NCI-H2227 (cell line): Measurements from ENCODE around the gene RHOF.
A peak's percentile ranks its signal among the peaks of the same experiment; 100 is the strongest.

ENCODE experiments used
- DNase-seq: peaks from one replicate; lab custom pipeline; 2025; ENCODE audit not compliant: unreplicated experiment; lab: John Stamatoyannopoulos, UW

The RHOF gene, protein sequence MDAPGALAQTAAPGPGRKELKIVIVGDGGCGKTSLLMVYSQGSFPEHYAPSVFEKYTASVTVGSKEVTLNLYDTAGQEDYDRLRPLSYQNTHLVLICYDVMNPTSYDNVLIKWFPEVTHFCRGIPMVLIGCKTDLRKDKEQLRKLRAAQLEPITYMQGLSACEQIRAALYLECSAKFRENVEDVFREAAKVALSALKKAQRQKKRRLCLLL

GRCh38 chr12:121793440-121793837, at the start of gene RHOF:
RHOF (minus strand) TSS chr12:121793688; CDS start chr12:121793633, 55 bp downstream.
- no peak for DNase-seq

- no peak for DNase-seq
Measured at GRCh38 chr12:121839993-121840761, 46.7 kb upstream of the RHOF start.

GRCh38 chr12:121839106-121839992, 45.9 kb upstream of the RHOF start:
- peak; percentile 99 for DNase-seq

DNA sequence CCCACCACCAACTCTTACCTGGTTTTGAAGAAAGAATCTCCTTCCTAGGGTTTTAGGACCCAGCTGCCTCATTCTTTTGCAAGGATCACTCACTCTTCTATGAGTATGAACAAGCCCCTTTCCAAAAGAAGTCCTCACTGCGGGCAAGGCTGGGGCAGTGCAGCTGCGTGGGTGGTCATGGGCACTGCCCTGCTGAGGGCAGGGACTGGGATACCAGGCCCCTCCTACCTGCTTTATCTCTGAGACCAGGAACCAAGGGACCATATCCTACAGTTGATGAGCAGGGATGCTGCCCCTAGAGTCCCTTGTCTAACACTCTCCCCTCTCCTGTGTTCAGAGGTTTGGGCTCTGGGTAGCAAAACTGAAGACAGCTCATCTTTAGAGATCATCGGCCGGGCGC, 44.6 kb upstream of the RHOF start:
- DNase-seq, result no peak

GRCh38 chr12:121837680-121838079, 44.2 kb upstream of the RHOF start:
- DNase-seq, result no peak

DNA sequence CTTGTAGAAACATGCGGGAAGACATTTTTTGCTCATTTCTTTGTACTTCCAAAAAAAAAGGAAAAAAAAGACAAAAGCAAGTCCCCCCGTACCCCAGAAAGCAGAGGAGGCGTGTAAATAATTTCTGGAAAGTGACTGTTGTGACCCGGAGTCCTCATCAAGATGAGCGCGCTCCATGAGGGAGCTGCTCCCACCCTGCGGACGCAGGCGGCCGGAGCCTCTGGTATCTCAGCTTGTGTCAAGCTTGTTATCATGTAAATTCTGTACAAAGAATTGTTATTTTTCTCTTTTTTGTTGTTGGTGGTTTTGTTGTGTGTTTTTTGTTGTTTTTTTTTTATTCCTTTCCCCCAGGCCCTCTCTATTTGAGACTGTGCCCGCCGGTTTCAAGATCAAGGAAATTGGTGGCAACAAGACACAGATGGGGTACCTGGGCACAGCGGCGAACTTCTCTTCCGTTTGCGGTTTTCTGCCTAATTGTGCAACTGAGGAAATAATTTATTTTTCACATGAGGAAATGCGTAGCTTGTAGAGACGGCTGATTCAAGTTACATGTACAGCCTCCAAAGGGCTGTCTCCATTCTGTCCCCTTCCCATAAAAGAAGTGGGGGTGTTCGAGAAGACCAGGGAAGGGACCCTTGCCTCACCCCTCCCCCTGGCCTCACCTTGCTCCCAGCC, 38.2 kb upstream of the RHOF start:
- no peak for DNase-seq

DNA sequence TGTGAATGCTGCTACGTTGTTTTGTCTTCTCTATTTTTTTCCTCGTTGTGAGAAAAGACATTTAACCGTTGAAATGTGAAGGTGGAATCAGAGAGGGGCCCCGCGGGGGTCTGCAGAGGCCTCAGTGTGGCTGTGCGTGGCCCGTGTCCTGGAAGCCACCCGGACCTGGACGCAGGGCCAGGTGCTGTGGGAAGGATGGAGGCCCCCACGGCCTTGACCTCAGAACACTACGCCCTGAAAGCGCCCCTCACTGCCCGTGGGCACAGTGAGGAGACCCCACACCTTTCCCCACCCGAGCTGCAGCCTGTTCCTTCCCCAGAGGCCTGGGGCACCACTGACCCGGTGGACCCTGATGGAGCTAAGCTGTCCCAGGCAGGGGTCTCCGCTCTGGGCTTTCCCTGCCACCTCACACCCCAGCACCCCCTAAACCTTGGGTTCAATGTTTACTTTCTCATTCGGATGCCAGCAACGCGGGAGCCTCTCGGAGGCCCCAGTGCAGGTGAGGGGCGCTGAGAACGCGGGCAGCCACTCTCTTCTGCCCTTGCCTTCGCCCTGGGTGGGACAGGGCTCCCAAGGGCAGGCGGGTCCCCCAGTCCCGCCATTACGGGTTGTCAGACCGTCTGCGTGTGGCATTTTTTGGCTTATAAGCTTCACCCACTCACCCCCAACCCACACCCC, 37.2 kb upstream of the RHOF start:
- DNase-seq, result no peak

DNA sequence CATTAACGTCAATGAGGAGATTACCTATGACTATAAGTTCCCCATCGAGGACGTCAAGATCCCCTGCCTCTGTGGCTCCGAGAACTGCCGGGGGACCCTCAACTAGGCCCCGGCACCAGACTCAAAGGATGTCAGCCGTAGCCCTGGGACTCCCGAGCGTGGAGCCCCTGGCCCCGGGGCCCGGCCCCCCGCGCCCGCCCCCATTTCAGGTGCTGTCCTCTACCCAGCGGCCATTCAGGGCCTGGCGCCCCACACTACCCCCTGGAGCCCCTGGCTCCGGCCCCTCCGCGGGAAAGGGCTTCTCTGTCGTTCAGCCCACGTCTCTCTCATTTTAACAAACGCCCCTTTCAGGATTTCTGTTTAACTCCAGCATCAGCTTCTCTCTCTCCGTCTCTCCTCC, 36.6 kb upstream of the RHOF start:
- DNase-seq, result no peak

GRCh38 chr12:121829250-121829918, 35.9 kb upstream of the RHOF start:
- DNase-seq, result no peak

DNA sequence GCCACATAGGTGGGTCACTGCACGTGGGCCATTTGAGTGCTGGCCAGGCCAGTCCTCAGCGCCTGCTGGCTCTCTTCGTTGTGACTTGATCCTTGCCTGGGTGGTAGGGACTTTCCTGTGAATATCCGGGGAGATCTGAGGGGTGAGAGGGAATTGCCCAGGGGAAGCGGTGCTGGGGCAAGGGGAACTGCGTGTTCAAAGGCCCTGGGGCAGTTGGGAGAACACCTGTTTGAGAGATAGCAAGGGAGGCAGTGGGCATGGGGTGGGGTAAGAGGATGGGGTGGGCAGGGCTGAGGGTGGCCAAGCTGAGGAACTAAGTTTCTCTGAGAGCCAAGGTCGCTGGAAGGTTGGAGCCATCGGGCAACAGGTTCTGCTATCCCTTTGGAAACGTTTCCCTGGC, 35.3 kb upstream of the RHOF start:
- no peak for DNase-seq

DNA sequence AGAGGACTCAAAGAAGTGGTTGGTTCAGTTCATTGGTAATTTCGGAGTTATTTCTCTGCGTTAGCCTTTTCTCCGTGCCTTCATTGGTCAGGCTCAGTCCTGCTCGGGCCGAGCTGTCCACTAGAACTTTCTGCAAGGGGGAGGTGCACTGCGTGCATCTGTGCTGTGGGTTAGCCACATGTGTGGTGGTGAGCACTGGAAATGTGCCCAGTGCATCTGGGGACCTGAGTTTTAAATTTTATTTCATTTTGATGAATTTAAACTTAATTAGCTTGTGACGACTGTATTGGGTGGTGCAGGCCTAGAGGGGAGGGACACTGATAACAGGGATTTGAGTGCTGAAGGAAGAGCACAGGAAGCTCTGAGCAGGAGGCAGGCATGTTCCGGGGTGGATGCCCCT, 34.8 kb upstream of the RHOF start:
- DNase-seq, result no peak

GRCh38 chr12:121827351-121828099, 34.0 kb upstream of the RHOF start:
- no peak for DNase-seq

- no peak for DNase-seq
Measured at GRCh38 chr12:121826318-121827150, 33.0 kb upstream of the RHOF start.

DNA sequence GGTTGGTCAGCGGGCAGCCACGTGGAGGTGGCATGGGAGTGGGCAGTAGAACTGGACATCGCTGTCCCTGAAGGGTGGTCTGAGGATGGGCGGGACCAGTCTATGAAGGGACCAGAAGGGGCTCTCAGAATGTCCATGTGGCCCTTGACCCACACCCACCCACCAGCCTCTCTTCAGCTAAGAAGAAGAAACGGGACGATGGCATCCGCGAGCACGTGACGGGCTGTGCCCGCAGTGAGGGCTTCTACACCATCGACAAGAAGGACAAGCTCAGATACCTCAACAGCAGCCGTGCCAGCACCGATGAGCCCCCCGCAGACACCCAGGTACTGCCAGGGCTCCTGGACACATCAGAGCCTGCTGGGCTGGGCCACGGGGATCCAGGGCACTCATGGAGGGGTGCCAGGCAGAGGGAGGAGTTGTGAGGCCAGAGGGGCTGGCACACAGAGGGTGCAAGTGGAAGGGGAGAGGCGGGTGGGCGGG, 31.6 kb upstream of the RHOF start:
- DNase-seq, result no peak

DNA sequence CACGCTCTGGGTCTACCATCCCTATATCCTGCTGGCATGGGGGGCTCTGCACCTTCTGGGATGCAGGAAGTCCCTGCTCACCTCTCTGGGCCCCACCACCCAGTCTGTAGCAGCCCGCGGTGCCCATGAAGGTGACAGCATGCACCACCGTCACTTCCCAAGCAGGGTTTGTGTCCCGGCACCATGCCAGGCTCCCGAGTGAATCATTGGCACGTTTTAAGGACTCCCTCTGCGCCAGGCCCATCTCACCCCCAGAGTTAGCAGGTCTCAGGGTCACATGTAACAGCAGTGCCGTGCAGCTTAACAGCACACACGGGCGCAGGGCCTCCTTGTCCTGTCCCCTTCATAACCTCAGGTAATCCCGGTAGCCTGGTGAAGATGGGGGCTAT, 30.2 kb upstream of the RHOF start:
- no peak for DNase-seq

DNA sequence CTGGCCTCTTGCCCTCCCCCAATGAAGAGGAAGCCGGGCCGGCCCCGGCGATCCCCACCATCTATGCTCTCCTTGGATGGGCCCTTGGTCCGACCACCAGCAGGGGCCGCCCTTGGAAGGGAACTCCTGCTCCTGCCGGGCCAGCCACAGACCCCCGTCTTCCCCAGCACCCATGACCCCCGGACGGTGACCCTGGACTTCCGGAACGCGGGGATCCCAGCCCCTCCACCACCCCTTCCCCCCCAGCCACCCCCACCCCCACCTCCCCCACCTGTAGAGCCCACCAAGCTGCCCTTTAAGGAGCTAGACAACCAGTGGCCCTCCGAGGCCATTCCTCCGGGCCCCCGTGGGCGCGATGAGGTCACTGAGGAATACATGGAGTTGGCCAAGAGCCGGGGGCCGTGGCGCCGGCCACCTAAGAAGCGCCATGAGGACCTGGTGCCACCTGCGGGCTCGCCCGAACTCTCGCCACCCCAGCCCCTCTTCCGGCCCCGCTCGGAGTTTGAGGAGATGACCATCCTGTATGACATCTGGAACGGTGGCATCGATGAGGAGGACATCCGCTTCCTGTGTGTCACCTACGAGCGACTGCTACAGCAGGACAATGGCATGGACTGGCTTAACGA, 29.7 kb upstream of the RHOF start:
- DNase-seq, result no peak

DNA sequence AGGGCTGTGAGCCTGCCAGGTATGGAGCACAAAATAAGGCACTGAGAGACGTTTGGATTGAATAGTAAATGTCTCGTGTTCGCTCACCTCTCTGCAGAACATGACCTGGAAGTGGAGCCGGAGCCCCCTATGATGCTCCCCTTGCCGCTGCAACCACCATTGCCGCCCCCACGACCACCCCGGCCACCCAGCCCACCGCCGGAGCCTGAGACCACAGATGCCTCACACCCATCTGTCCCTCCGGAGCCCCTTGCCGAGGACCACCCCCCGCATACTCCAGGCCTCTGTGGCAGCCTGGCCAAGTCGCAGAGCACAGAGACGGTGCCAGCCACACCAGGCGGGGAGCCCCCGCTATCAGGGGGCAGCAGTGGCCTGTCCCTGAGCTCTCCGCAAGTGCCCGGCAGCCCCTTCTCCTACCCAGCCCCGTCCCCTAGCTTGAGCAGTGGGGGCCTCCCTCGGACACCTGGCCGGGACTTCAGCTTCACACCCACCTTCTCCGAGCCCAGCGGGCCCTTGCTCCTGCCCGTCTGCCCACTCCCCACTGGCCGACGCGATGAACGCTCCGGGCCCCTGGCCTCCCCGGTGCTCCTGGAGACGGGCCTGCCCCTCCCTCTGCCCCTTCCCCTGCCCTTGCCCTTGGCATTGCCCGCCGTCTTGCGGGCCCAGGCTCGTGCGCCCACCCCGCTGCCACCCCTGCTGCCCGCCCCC, 29.1 kb upstream of the RHOF start:
- no peak for DNase-seq
